Erythroblast (primary cell): Measurements from ENCODE around the gene CNDP2.
A peak's percentile ranks its signal among the peaks of the same experiment; 100 is the strongest.
"Not testable (repeated sequence)": the region's sequence is repeated elsewhere in the genome, so short reads cannot be mapped to it uniquely, and the experiment has no call there.

Experiments used
- DNase-seq, 2 experiments: peaks; one replicate each; lab custom pipeline; 2025; lab: John Stamatoyannopoulos, UW
- GATA1 ChIP-seq: IDR thresholded peaks from 2 replicates; pipeline ENCODE4 v1.6.1; 2011; ENCODE audit warnings: low read depth, mild to moderate bottlenecking, control low read depth, low read length, moderate library complexity
- POLR2A ChIP-seq: IDR thresholded peaks from 2 replicates; pipeline ENCODE4 v1.6.1; 2011; ENCODE audit warnings: mild to moderate bottlenecking, low read length

CNDP2 gene

DNA sequence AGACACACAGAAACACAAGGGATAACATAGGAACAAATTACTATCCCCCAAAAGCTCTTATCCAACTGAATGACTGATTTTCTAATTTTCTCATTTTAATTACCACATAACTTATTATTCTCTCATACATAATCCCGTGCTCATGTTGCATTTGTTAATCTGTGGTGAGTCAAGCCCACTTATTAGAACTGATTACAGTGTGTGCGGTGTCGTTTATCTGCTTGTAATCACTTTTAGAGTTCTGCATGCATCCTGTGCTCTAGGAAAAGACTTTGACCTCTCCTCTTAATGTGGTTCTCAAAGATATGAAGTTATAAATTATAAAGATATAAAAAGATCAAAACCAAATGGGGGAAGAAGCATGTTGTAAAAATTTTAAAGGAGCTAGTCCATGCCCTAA is 67.8 kb downstream of the CNDP2 start:
- TF ChIP-seq POLR2A (no peak), GATA1 (no peak)
- DNase-seq, result no peak

- not testable (repeated sequence) for DNase-seq
Observed at GRCh38 chr18:74565164-74565563, 69.0 kb downstream of the CNDP2 start.

GRCh38 chr18:74565993-74566392 is 69.8 kb downstream of the CNDP2 start:
- not testable (repeated sequence) for DNase-seq

GRCh38 chr18:74567822-74568221 is 71.7 kb downstream of the CNDP2 start:
- no peak for TF ChIP-seq GATA1
- no peak for TF ChIP-seq POLR2A
- peak in 1 of 2 experiments; percentile 15 for DNase-seq

DNA sequence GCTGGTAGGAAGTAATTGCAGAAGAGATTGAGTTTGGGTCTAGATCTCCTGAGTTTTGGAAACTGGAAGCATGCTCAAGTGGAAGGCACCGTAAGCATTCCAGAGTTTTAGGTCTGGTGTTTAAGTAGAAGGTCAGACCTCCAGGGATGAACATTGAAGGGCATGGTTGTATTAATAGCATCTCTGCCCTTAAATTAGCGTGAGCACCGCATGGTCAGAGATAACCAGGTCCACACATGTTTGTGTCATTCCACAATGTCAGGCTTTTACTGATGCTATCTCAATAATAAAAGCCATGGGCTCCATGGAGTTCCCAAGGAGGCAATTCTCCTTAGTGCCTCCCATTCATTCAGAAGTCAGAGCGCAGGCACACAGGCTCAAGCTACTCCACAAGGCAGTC is 73.2 kb downstream of the CNDP2 start:
- no peak for TF ChIP-seq GATA1
- TF ChIP-seq POLR2A, result no peak
- no peak for DNase-seq

- no peak for TF ChIP-seq POLR2A
- no peak for DNase-seq
Observed at GRCh38 chr18:74570266-74570665, 74.1 kb downstream of the CNDP2 start.

DNA sequence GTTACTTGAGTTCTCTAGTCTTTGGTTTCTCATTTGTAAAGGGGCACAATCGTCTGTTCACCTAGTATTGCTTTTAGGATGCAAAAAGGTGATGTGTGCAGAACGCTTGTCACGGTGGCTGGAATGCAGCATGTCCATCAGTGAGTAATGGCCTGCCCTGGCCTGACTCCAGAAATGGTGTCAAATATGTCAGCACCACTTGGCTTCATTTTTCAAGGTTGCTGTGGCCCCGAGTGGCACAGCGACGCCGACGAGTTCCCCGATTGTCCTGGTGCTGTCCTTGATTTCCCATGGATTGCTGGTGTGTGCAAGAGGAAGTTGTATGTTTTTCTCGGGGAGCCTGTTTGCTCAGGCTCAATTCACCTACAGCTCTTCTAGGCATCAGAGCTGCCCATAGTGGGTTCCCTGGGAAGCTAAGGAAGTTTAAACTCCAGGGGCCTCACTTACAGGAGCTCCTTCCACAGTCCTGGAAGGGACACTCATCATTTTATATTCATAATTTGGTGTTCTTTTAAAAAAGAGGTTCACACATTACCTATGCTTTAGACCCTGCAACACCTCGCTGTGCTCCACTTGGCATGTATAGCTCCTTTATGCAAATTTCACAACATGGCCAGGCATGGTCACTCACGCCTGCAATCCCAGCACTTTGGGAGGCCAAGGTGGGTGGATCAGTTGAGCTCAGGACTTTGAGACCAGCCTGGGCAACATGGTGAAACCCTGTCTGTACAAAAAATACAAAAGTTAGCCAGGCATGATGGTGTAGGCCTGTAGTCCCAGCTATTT is 75.9 kb downstream of the CNDP2 start:
- TF ChIP-seq GATA1, result no peak
- TF ChIP-seq POLR2A, result no peak
- no peak for DNase-seq

DNA sequence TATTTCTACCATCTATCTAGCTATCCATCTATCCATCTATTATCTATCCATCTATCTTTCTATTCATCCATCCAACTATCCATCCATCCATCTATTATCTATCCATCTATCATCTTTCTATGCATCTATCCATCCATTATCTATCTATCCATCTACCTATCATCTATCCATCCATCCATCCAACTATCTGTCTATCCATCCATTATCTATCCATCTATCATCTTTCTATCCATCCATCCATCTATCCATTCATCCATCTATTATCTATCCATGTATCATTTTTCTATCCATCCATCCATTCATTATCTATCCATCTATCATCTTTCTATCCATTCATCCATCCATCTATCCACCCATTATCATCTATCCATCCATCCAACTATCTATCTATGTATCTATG is 76.9 kb downstream of the CNDP2 start:
- TF ChIP-seq GATA1 (no peak), POLR2A (no peak)
- DNase-seq, result no peak
